Measurements from ENCODE around the gene PGA3.
"Not testable (repeated sequence)": the region's sequence is repeated elsewhere in the genome, so short reads cannot be mapped to it uniquely, and the experiment has no call there.

- not testable (repeated sequence) for TF ChIP-seq CTCF (conservative IDR thresholded peaks at IDR 0.05; ENCODE audit: low read length); EZH2phosphoT487 (IDR thresholded peaks at IDR 0.05; ENCODE audit: borderline replicate concordance, low read depth, low read length)
Observed at GRCh38 chr11:61241526-61241925, 38.2 kb downstream of the PGA3 start.

Data from OCI-LY7 (cell line).